ENCODE data around the gene COPS4.

GRCh38 chr4:83010522-83011318 lies 24.3 kb upstream of the COPS4 start, which contains the start of gene LIN54:
- TF ChIP-seq GATA2 (IDR thresholded peaks at IDR 0.05; ENCODE audit: low read depth, low read length) (no peak), GATA3 (IDR thresholded peaks at IDR 0.05; ENCODE audit: low read depth, low read length) (no peak)

All from SH-SY5Y (cell line).